Measurements from ENCODE around the gene ENPP6.

ENPP6 gene

DNA sequence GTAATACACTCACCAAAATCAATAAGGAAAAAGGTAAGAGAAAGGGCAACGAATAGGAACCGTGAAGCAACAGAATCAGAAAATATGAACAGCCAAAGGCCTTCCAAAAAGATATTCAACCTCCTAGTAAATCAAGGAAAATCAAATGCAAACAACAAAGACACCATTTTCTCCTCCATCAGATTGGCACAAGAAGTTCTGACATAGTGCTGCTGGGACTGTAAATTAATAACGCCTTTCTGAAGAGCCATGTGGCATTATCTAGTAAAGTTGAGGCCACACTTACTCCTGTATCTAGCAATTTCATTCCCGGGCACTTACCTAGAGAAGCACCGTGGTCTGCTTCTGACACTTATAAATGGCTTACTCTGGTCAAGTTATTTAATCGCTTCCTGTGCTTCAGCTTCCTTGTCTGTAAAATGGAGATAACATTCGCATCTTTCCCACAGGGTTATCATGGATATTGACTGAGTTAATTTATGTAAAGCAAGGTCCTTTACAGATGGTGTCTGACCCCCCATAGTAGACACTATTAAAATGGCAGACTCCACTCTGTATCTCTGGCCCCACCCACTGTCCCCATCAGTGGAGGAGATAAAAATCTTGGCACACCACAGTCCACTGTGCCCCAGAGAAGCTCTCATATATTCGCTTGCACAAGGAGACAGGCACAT is 20.5 kb upstream of the ENPP6 start:
- TF ChIP-seq, protein P1, sequence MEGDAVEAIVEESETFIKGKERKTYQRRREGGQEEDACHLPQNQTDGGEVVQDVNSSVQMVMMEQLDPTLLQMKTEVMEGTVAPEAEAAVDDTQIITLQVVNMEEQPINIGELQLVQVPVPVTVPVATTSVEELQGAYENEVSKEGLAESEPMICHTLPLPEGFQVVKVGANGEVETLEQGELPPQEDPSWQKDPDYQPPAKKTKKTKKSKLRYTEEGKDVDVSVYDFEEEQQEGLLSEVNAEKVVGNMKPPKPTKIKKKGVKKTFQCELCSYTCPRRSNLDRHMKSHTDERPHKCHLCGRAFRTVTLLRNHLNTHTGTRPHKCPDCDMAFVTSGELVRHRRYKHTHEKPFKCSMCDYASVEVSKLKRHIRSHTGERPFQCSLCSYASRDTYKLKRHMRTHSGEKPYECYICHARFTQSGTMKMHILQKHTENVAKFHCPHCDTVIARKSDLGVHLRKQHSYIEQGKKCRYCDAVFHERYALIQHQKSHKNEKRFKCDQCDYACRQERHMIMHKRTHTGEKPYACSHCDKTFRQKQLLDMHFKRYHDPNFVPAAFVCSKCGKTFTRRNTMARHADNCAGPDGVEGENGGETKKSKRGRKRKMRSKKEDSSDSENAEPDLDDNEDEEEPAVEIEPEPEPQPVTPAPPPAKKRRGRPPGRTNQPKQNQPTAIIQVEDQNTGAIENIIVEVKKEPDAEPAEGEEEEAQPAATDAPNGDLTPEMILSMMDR (IDR thresholded peaks at IDR 0.05; ENCODE audit: control insufficient read depth, insufficient read depth, low read depth, low read length, missing control alignments): no peak
- H3K4me3 ChIP-seq (ENCODE audit: control insufficient read depth, low read depth, low read length): no peak overlapping the region
- DNase-seq (ENCODE audit: low read depth): no peak

DNA sequence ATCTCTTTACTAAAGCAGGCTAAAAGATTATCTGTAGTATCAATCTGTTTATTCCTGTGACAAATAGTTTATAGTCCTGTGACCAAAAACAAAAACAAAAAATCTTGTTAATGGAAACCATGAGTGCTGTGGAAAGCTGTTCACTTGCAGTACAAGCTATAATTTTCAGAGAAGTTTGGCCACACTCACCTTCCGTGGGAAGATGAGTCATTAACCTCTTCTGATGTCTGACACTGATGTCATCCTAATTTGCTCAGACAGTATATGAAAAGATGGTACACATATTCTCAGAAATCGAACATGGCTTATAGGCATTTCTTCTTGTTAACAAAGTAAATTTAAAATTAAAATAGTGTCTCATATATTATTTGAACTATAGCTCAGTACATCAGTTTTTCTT is 19.9 kb upstream of the ENPP6 start:
- DNase-seq (ENCODE audit: low read depth): no peak
- TF ChIP-seq, protein P1 (IDR thresholded peaks at IDR 0.05; ENCODE audit: control insufficient read depth, insufficient read depth, low read depth, low read length, missing control alignments): no peak
- H3K4me3 ChIP-seq (ENCODE audit: control insufficient read depth, low read depth, low read length): no peak overlapping the region

DNA sequence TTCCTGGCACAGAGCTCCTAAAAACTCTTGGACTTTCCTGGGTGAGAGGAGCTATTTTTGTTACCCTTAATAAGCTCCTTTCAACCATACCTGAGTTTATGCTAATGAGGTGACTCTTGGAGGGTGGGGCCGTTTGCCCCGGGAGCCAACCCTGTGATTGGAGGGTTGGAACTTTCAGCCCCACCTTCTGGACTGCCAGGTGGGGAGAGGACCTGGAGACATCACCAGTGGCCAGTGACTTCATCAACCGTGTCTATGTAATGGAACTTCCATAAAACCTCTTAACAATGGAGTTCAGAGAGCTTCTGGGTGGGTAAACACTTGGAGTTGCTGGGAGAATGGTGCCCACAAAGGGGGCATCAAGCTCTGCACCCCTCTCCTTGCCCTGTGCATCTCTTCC is 17.9 kb upstream of the ENPP6 start:
- TF ChIP-seq, protein P1 (IDR thresholded peaks at IDR 0.05; ENCODE audit: control insufficient read depth, insufficient read depth, low read depth, low read length, missing control alignments): no peak
- no peak for DNase-seq (ENCODE audit: low read depth)
- H3K4me3 ChIP-seq (ENCODE audit: control insufficient read depth, low read depth, low read length): no peak overlapping the region

DNA sequence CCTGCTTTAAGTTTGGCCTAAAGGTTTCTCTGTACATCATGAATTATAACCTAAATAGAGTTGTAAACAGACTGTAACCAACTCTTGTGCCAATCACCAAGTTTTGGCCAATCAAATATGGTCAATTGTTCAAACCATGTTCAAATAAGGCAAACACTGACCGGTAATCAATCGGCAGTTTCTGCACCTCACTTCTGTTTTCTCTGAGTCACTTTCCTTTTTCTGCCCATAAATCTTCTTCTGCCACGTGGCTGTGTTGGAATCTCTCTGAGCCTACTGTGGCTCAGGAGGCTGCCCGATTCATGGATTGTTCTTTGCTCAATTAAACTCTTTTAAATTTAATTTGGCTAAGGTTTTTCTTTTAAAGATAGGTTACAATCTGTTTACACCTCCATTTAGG is 16.5 kb upstream of the ENPP6 start:
- no peak for DNase-seq (ENCODE audit: low read depth)
- TF ChIP-seq, protein P1 (IDR thresholded peaks at IDR 0.05; ENCODE audit: control insufficient read depth, insufficient read depth, low read depth, low read length, missing control alignments): no peak
- H3K4me3 ChIP-seq (ENCODE audit: control insufficient read depth, low read depth, low read length): no peak overlapping the region

DNA sequence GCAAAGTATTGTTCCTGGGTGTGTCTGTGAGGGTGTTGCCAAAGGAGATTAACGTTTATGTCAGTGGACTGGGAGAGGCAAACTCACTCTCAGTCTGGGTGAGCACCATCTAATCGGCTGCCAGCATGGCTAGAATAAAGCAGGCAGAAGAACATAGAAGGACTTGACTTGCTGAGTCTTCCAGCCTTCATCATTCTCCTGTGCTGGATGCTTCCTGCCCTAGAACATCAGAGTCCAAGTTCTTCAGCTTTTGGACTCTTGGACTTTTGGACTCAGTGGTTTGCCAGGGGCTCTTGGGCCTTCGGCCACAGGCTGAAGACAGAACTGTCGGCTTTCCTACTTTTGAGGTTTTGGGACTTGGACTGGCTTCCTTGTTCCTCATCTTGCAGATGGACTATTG is 15.3 kb upstream of the ENPP6 start:
- no peak for DNase-seq (ENCODE audit: low read depth)
- no peak overlapping the region for H3K4me3 ChIP-seq (ENCODE audit: control insufficient read depth, low read depth, low read length)

DNA sequence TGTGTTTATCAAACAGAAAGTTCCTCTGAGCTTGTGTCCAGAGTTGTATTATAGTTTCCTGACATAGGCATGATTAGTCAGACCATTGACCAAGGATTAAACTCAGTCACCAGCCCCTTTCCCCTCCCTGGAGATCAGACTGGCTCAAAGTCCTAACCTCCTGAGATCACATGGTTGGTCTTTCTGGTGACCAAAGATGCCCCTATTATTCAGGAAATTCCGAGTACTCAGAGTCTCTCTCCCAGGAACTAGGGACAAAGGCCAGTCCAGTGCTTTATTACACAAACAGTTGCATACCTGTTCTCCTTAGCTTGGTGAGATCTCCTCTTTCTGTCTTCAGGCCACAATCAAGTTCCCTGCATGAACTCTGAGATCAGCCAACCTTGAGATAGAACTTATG is 14.5 kb upstream of the ENPP6 start:
- TF ChIP-seq, protein P1 (IDR thresholded peaks at IDR 0.05; ENCODE audit: control insufficient read depth, insufficient read depth, low read depth, low read length, missing control alignments): no peak
- no peak for DNase-seq (ENCODE audit: low read depth)
- no peak overlapping the region for H3K4me3 ChIP-seq (ENCODE audit: control insufficient read depth, low read depth, low read length)

More for the DNA sequence above, 15.3 kb upstream of the ENPP6 start:
- TF ChIP-seq, protein P1 (IDR thresholded peaks at IDR 0.05; ENCODE audit: control insufficient read depth, insufficient read depth, low read depth, low read length, missing control alignments): no peak
